BE2C (cell line): ENCODE measurements around the gene TOB1.

Source experiments
- DNase-seq: peaks from one replicate; pipeline ENCODE4 v3.0.0-alpha.2; 2020
- H3K27me3 ChIP-seq: fragments of 250-450 bp; sonication (Bioruptor Pico); 2 replicates; pipeline ENCODE4 v1.5.1; 2020; ENCODE audit warnings: mild to moderate bottlenecking
- H3K36me3 ChIP-seq: fragments of 250-450 bp; sonication (Bioruptor Pico); 2 replicates; pipeline ENCODE4 v1.5.1; 2020; ENCODE audit warnings: mild to moderate bottlenecking
- H3K4me1 ChIP-seq: fragments of 250-450 bp; sonication (Bioruptor Pico); 2 replicates; pipeline ENCODE4 v1.5.1; 2020
- H3K4me3 ChIP-seq: 2 replicates; pipeline ENCODE4 v1.5.1; 2011; ENCODE audit warnings: low read depth, low read length
- H3K9me3 ChIP-seq: fragments of 250-450 bp; sonication (Bioruptor Pico); 2 replicates; pipeline ENCODE4 v1.5.1; 2020
- CTCF ChIP-seq: IDR thresholded peaks from 2 replicates; pipeline ENCODE4 v1.5.1; 2012; ENCODE audit warnings: mild to moderate bottlenecking, low read depth, low read length

The TOB1 gene

GRCh38 chr17:50890675-50891516, 24.7 kb upstream of the TOB1 start:
- no peaks in the 10 kb centered on the region for H3K27me3 ChIP-seq
- peaks cover 14% of the 10 kb centered on the region for H3K4me1 ChIP-seq
- no peak overlapping the region for H3K4me3 ChIP-seq
- no peaks in the 10 kb centered on the region for H3K9me3 ChIP-seq
- no peak for DNase-seq
- TF ChIP-seq CTCF: no peak
- H3K36me3 ChIP-seq: no peaks in the 10 kb centered on the region

DNA sequence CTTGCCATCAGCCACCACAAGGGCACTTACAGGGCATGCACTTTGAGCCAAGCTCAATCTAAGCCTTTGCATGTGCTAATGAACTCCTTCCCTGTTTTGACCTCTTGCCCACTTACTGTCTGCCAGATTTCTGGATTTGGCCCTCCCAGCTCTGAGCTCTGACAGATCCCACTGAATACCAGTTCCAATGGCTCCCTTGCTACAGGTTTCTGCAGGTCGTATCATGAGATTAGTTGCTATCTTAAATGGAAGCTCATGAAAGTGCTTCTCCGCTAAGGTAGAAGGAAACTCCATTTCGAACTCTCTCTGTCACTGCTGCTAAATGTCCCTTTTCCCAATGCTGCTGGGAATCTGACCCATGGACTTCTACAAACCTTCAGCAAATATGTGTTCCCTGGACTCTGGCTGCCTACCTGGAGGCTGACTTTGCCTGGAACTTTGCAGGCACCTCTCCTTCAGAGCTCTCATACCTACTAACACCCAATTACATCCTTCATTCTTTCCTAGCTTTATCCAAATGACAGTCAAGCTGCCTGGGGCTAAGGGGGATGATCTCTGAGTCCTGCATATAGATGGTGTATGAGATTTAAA, 23.5 kb upstream of the TOB1 start:
- DNase-seq: no peak
- H3K4me3 ChIP-seq: no peak overlapping the region
- H3K4me1 ChIP-seq: peaks cover 14% of the 10 kb centered on the region
- H3K36me3 ChIP-seq: no peaks in the 10 kb centered on the region
- H3K27me3 ChIP-seq: no peaks in the 10 kb centered on the region
- no peaks in the 10 kb centered on the region for H3K9me3 ChIP-seq
- no peak for TF ChIP-seq CTCF

DNA sequence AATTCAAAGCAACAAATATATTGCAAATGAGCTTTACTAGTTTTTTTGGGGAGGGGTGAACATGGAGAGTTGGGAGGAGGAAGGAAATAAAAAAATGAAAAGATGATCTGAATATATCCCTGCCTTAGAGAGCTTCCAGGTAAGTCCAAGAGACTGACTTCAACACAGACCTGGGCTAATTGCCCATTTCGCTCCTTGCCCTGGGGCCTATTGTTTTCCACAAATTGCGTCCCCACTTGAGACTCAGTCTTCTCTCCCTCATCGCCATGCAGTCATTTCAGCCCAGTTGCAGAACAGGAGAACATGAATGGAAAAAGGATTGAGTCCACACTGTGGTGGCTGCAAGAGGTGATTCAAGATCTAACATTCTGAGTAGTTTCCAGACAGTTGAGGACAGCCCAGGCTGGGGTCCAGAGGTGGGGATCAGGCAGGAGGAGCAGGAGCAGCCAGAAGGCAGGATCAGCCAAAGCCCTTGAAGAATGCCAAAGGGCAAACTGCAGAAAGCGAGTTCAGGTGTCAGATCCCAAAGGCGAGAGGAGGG, 21.6 kb upstream of the TOB1 start:
- no peaks in the 10 kb centered on the region for H3K27me3 ChIP-seq
- no peaks in the 10 kb centered on the region for H3K9me3 ChIP-seq
- no peak for TF ChIP-seq CTCF
- H3K36me3 ChIP-seq: no peaks in the 10 kb centered on the region
- peaks cover 8% of the 10 kb centered on the region for H3K4me1 ChIP-seq
- no peak overlapping the region for H3K4me3 ChIP-seq
- DNase-seq: no peak

- H3K4me1 ChIP-seq: no peaks in the 10 kb centered on the region
- H3K9me3 ChIP-seq: no peaks in the 10 kb centered on the region; the same call in 1 of the 2 replicates
- H3K27me3 ChIP-seq: no peaks in the 10 kb centered on the region
- no peaks in the 10 kb centered on the region for H3K36me3 ChIP-seq
- H3K4me3 ChIP-seq: no peak overlapping the region
- no peak for TF ChIP-seq CTCF
- DNase-seq: no peak
These were observed 18.5 kb upstream of the TOB1 start for GRCh38 chr17:50884439-50885311.

GRCh38 chr17:50883850-50884438, 17.8 kb upstream of the TOB1 start:
- DNase-seq: no peak
- Histone ChIP-seq H3K4me1 (no peaks in the 10 kb centered on the region), H3K4me3 (no peak overlapping the region), H3K9me3 (no peaks in the 10 kb centered on the region; the same call in none of the 2 replicates), H3K27me3 (no peaks in the 10 kb centered on the region), H3K36me3 (no peaks in the 10 kb centered on the region)
- TF ChIP-seq CTCF: no peak
